B cell (primary cell): ENCODE data around the gene CXXC5. TPM values are rescaled to one million over a fixed set of nuclear protein-coding genes. Genes with fewer than 3 reads are reported as not detected.

ENCODE experiments used
- ATAC-seq: fragments of 200-7000 bp; cut with Tn5 transposase; one replicate; pipeline ENCODE4 v1.10.0; 2021; ENCODE audit warnings: low read depth, mild to moderate bottlenecking, moderate number of reproducible peaks, moderate library complexity
- CTCF ChIA-PET: fragments of 350-600 bp; sonication (Branson Sonifier 250); formaldehyde crosslinking; loops from one replicate; lab custom pipeline; 2021; ENCODE audit warnings: antibody characterized with exemption, inconsistent platforms; lab: Charles Lee
- POLR2A ChIA-PET: fragments of 350-600 bp; sonication (Branson Sonifier 250); formaldehyde crosslinking; loops from one replicate; lab custom pipeline; 2021; ENCODE audit warnings: antibody characterized with exemption; lab: Charles Lee
- DNase-seq: peaks from one replicate; pipeline ENCODE4 v3.0.0; 2013
- H2AFZ ChIP-seq: 2 replicates; pipeline ENCODE4 v1.6.1; 2012; ENCODE audit warnings: mild to moderate bottlenecking, low read depth, low read length; ENCODE audit not compliant: insufficient read depth, poor library complexity, severe bottlenecking
- H3K27ac ChIP-seq, 2 donors: 1 replicate in 1 of 2; 2 replicates in 1 of 2; pipeline ENCODE4 v1.5.1; 2012 to 2013; ENCODE audit warnings: low read length in 2 of 2, mild to moderate bottlenecking in 2 of 2, moderate library complexity in 1 of 2
- H3K27me3 ChIP-seq, 4 experiments: fragments of 200-600 bp in 1 of 4; sonication (generic) in 1 of 4; replicated peaks in 1 of 4; 1 replicate in 2 of 4; 2 replicates in 2 of 4; pipeline versions ENCODE4 v1.6.1 to v1.7.0; 2013 to 2016; ENCODE audit warnings: low read length in 3 of 4, mild to moderate bottlenecking in 2 of 4, mixed read lengths in 1 of 4, moderate library complexity in 1 of 4; ENCODE audit not compliant: insufficient read depth in 4 of 4, control insufficient read depth in 3 of 4; ENCODE audit errors: control extremely low read depth in 1 of 4
- H3K36me3 ChIP-seq, 2 experiments: replicated peaks in 1 of 2; 1 replicate in 1 of 2; 2 replicates in 1 of 2; pipeline versions ENCODE4 v1.6.1 to v1.7.1; 2013; ENCODE audit warnings: low read length in 1 of 2; ENCODE audit not compliant: insufficient read depth in 2 of 2, control insufficient read depth in 1 of 2; ENCODE audit errors: control extremely low read depth in 1 of 2, extremely low read depth in 1 of 2
- H3K4me1 ChIP-seq, 2 donors: fragments of 200-600 bp in 1 of 2; sonication (generic) in 1 of 2; 1 replicate in 1 of 2; 2 replicates in 1 of 2; pipeline versions ENCODE4 v1.5.1 to v1.6.1; 2013 to 2017; ENCODE audit warnings: low read length in 2 of 2; ENCODE audit not compliant: control insufficient read depth in 2 of 2, insufficient read depth in 2 of 2
- H3K4me2 ChIP-seq: replicated peaks from 2 replicates; pipeline ENCODE3; 2012; ENCODE audit warnings: mild to moderate bottlenecking, low read depth, low read length; ENCODE audit not compliant: poor library complexity, severe bottlenecking
- H3K4me3 ChIP-seq, 5 experiments: fragments of 200-600 bp in 1 of 5; sonication (generic) in 1 of 5; 1 replicate in 3 of 5; 2 replicates in 2 of 5; pipeline versions ENCODE4 v1.5.1 to v1.7.0; 2011 to 2016; ENCODE audit warnings: low read length in 4 of 5, mild to moderate bottlenecking in 4 of 5, low read depth in 2 of 5, control low read depth in 1 of 5, moderate library complexity in 1 of 5; ENCODE audit not compliant: insufficient read depth in 1 of 5; ENCODE audit errors: control extremely low read depth in 1 of 5, extremely low read depth in 1 of 5
- H3K79me2 ChIP-seq: fragments of 200-600 bp; sonication (generic); one replicate; pipeline ENCODE4 v1.6.0; 2016; ENCODE audit warnings: low read length; ENCODE audit not compliant: control insufficient read depth, insufficient read depth
- H3K9ac ChIP-seq: fragments of 200-600 bp; sonication (generic); 2 replicates; pipeline ENCODE4 v1.6.1; 2017; ENCODE audit warnings: mild to moderate bottlenecking, low read length, moderate library complexity
- H3K9me3 ChIP-seq, 3 donors: one replicate each; pipeline versions ENCODE4 v1.6.1 to v1.7.1; 2013; ENCODE audit warnings: low read length in 2 of 3; ENCODE audit not compliant: control insufficient read depth in 2 of 3, insufficient read depth in 1 of 3; ENCODE audit errors: control extremely low read depth in 1 of 3
- H4K20me1 ChIP-seq: 2 replicates; pipeline ENCODE4 v1.6.0; 2012; ENCODE audit warnings: mild to moderate bottlenecking, low read length; ENCODE audit not compliant: insufficient read depth, control insufficient read depth, poor library complexity, severe bottlenecking
- H3K27ac Mint-ChIP-seq: one replicate; pipeline ENCODE4 v1.8.0; 2021; ENCODE audit warnings: mixed read lengths
- H3K27me3 Mint-ChIP-seq: one replicate; pipeline ENCODE4 v1.8.0; 2021; ENCODE audit warnings: mixed read lengths
- H3K4me1 Mint-ChIP-seq: one replicate; pipeline ENCODE4 v1.8.0; 2021; ENCODE audit warnings: mixed read lengths
- H3K4me3 Mint-ChIP-seq: one replicate; pipeline ENCODE4 v1.8.0; 2021; ENCODE audit warnings: mixed read lengths
- H3K9me3 Mint-ChIP-seq: one replicate; pipeline ENCODE4 v1.8.0; 2022; ENCODE audit warnings: mixed read lengths; ENCODE audit not compliant: insufficient read depth
- CTCF ChIP-seq: fragments of 200-600 bp; IDR thresholded peaks from one replicate; pipeline ENCODE4 v1.8.0; 2022; ENCODE audit warnings: antibody characterized with exemption, mild to moderate bottlenecking
- EZH2 ChIP-seq: IDR thresholded peaks from 2 replicates; pipeline ENCODE4 v1.6.1; 2012; ENCODE audit warnings: borderline replicate concordance, low read depth, mild to moderate bottlenecking, moderate library complexity, low read length; ENCODE audit not compliant: insufficient read depth, poor library complexity, severe bottlenecking
- WGBS: methylation state at CpG from one replicate; pipeline ENCODE4 v1.1.5; 2013; ENCODE audit warnings: missing lambda C conversion rate; ENCODE audit not compliant: insufficient coverage; 5-methylcytosine and 5-hydroxymethylcytosine counted together
- intact Hi-C: fragments of 100-400 bp; cut with micrococcal nuclease; formaldehyde crosslinking; loops from one replicate; pipeline ENCODE4 v1.10.0; 2022
- polyA plus RNA-seq: library from polyadenylated mRNA; depleted of rRNA; stranded (reverse); fragments of >200 nt; gene quantifications from 2 replicates; pipeline ENCODE4 v1.2.3, GENCODE V29; 2012
- total RNA-seq, 2 donors: library from RNA; stranded (reverse); fragments of 120-200 nt in 1 of 2; gene quantifications; 1 replicate in 1 of 2; 2 replicates in 1 of 2; pipeline versions ENCODE4 v1.2.3 to v1.2.4, GENCODE V29; 2013 to 2022

The CXXC5 gene
- total and polyA plus RNA-seq, 2 donors (not counting 1 experiment from before 2014, with no cell fraction given): 126 to 143 TPM

- peaks cover 73% of the 10 kb centered on the region for H4K20me1 ChIP-seq
- no peak for DNase-seq
- H3K9ac ChIP-seq: no peak overlapping the region
- peaks cover 0 to 49% of the 10 kb centered on the region in 2 experiments for H3K36me3 ChIP-seq
- CTCF ChIA-PET: interaction anchor here (0.8 to 14.0 kb wide), 7 partner anchors 11 to 60 kb away, joined by 3 to 502 read pairs (median 5); no protein-coding TSS in a partner anchor
- H3K4me3 ChIP-seq: no peak overlapping the region
- H3K4me3 Mint-ChIP-seq: no peak overlapping the region
- peaks cover 22% of the 10 kb centered on the region for H3K79me2 ChIP-seq
- H3K4me2 ChIP-seq: no peak overlapping the region
- peaks cover 59 to 74% of the 10 kb centered on the region in 2 donors for H3K4me1 ChIP-seq
- no peaks in the 10 kb centered on the region for H3K27me3 ChIP-seq
- no peaks in the 10 kb centered on the region for H3K9me3 Mint-ChIP-seq
- ATAC-seq: no peak
- TF ChIP-seq CTCF: no peak
- no peak for TF ChIP-seq EZH2
- peak overlapping the region; percentile 88 for H3K27ac Mint-ChIP-seq
- peaks cover 0 to 4% (median 0%) of the 10 kb centered on the region in 3 donors for H3K9me3 ChIP-seq
- peaks cover 72% of the 10 kb centered on the region for H3K4me1 Mint-ChIP-seq
- intact Hi-C loops: no loop called here
- POLR2A ChIA-PET: interaction anchor here (0.5 to 4.8 kb wide), 7 partner anchors 16 to 643 kb away, joined by 3 to 32 read pairs (median 6); no protein-coding TSS in a partner anchor
- WGBS: 83% methylated on average over 12 of the region's 18 CpGs
- no peak overlapping the region for H2AFZ ChIP-seq
- peak overlapping the region in 1 of 2 donors; percentile 51 for H3K27ac ChIP-seq
- no peaks in the 10 kb centered on the region for H3K27me3 Mint-ChIP-seq
Measured at GRCh38 chr5:139686706-139687441, 38.7 kb downstream of the CXXC5 start.

GRCh38 chr5:139687656-139688055 is 39.5 kb downstream of the CXXC5 start:
- 90% methylated on average over 6 of the region's 6 CpGs for WGBS
- ATAC-seq: no peak
- no peaks in the 10 kb centered on the region for H3K9me3 Mint-ChIP-seq
- H3K27me3 Mint-ChIP-seq: no peaks in the 10 kb centered on the region
- peak overlapping the region in 1 of 2 donors; percentile 51 for H3K27ac ChIP-seq
- intact Hi-C loops: no loop called here
- no peak for TF ChIP-seq CTCF
- no peak for TF ChIP-seq EZH2
- no peak overlapping the region for H3K4me3 ChIP-seq
- no peak overlapping the region for H3K4me3 Mint-ChIP-seq
- peaks cover 69% of the 10 kb centered on the region for H3K4me1 Mint-ChIP-seq
- no peak overlapping the region for H2AFZ ChIP-seq
- peaks cover 59 to 74% of the 10 kb centered on the region in 2 donors for H3K4me1 ChIP-seq
- no peak overlapping the region for H3K4me2 ChIP-seq
- POLR2A ChIA-PET: interaction anchor here (0.5 to 4.8 kb wide), 10 partner anchors 17 to 1910 kb away, joined by 3 to 32 read pairs (median 4); no protein-coding TSS in a partner anchor
- H3K9ac ChIP-seq: no peak overlapping the region
- peaks cover 0 to 4% (median 0%) of the 10 kb centered on the region in 3 donors for H3K9me3 ChIP-seq
- no peak for DNase-seq
- H4K20me1 ChIP-seq: peaks cover 66% of the 10 kb centered on the region
- H3K36me3 ChIP-seq: peaks cover 0 to 43% of the 10 kb centered on the region in 2 experiments
- H3K79me2 ChIP-seq: peaks cover 17% of the 10 kb centered on the region
- CTCF ChIA-PET: interaction anchor here (0.8 to 14.0 kb wide), 10 partner anchors 12 to 61 kb away, joined by 3 to 502 read pairs (median 14); partner anchors contain the start of gene CXXC5
- peak overlapping the region; percentile 88 for H3K27ac Mint-ChIP-seq
- no peaks in the 10 kb centered on the region for H3K27me3 ChIP-seq
